HG02642 (cell line): Measurements from ENCODE around the gene VPS39.

Experiments
- ATAC-seq: cut with Tn5 transposase; IDR thresholded peaks from one replicate; pipeline ENCODE4 v1.9.1; 2021; ENCODE audit warnings: mild to moderate bottlenecking; ENCODE audit not compliant: unreplicated experiment, poor library complexity

The VPS39 gene

DNA sequence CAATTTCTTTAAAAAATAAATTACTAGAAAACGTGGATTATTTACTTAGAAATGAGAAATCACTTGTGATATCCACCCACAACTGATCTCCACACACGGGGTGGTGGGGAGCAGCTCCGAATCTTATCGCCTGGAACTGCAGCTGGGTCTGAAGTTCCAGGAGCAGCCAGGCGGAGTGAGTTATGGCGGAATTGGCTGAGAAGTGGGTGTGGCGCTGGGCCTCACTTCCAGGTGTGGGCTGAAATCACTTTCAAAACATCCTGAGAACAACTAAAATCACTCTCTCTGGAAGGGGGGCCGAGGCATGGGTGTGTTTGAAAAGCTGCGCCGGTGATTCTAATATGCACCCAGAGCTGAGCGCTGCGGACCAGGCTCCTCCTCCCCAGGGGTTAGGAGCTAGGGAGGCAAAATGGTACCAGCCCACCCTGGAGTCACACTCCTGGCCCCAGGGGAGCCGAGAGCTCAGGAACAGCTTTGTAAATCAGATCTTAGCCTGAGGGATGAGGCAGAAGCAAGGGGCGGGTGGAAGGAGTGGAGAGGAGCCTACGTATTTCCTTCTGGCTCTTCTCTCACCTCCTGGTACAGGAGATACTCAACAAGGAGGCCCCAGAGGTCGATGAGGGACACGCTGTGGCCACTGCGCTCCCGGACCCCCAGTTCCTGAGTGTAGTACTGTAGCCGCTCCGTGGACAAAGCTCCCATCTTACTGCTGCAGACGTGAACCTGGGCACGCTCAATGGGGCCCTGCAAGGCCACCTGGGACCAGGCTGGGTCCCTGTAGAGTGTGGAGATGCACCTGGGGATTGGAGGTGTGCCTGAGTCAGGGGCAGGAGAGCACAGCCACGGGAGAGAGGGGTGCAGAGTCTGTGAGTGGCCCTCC lies 61.3 kb downstream of the VPS39 start:
- ATAC-seq = no peak

DNA sequence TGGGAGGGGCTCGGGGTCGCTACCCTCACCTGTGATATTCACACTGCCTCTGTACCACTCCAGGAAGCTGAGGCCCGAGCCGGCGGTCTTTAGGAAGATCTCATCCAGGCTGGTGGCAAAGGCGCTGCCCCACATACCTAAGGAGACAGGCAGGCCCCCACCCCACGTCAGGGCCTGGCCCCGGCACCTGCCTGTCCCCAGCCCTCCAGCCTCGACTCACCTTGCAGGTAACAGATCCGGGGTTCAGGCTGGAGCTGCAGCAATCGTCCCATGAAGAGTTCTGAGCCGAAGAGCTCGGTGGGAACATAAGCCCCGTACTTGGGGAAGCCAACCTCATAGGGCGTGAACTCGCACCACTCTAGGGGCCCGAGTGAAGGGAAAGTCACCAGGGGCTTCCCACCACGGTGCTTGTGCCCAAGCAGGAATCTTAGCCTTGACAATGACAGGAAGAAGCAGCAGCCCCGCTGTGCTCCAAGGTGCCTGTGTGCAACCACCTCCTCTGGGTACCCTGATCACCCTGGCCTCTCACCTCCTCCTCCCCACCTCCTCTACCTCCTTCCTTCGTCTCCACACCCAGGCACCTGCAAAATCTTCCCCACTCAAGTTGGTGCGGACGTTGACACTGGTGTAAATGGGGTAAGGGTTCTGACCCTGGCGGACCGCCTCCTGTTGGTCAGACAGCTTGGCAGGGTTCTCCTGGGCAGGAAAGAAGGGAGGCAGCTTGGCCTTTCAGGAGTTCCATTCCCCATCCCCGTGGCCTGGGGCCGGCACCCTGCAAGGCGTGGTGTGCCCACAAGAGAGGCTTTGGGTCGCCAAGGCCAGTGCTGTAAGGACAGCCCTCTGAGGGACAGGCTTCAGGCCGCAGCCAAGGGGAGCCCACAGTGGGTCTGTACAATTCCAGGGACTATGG lies 62.3 kb downstream of the VPS39 start:
- ATAC-seq = no peak

GRCh38 chr15:42144841-42145375 lies 63.2 kb downstream of the VPS39 start:
- ATAC-seq = no peak

DNA sequence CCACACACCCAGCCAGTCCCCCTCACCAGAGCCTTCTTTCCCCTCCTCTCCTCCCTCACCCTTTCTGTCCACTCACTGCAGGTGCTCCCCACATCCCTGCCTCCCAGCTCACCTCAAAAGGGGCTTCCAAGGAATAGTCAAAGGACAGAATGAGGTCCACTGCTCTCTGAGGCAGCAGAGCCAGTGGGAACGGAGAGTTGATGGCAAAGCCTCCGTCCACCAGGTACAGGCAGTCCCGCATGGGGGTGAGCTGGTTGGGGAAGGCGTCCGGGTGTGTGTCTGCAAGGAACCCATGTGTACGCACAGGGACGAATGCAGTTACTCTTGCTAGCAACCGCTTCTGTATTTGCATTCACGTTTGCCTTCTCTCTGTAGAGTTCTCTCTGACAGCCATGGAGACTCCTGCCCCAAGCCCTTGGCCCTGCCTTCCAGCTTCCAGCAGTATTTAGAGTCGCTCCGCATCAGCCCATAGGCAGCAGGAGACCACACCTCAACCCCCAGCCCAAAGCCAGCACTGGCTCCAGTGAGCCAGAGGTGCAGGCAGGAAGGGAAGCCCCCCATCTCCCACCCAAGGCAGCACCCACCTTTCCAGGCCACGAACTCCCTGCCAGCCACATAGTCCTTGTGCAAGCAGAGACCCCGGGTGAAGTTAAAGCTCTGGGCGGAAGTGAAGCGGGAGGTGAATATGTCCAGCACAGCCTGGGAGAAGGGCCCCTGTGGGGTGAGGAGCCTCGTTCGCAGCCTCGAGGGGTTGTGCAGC lies 64.1 kb downstream of the VPS39 start:
- no peak for ATAC-seq

- ATAC-seq = no peak
Measured at GRCh38 chr15:42143356-42143755, 64.7 kb downstream of the VPS39 start.

- no peak for ATAC-seq
Measured at GRCh38 chr15:42141795-42142667, 66.1 kb downstream of the VPS39 start.

- ATAC-seq = no peak
Measured at GRCh38 chr15:42141246-42141645, 66.9 kb downstream of the VPS39 start.

GRCh38 chr15:42140383-42141070 lies 67.6 kb downstream of the VPS39 start:
- ATAC-seq = no peak

DNA sequence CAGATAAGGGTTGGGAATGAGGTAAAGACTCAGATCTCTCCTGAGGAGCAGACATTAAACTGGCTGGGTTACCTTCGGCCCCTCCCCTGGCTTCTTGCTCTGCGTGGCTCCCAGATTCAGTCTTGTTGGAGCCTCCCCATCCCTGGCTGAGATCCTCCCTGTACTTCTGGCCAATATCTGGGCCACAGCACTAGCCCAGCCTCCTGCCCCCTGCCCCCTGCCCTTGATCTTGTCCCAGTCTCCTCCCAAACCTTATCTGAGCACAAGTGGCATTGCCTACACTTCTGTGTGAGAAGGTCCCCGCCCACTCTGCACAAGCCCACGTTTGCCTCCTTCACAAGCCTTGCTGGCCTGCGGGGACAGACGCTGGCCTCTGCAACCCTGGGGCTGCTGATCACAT lies 68.5 kb downstream of the VPS39 start:
- ATAC-seq = no peak

DNA sequence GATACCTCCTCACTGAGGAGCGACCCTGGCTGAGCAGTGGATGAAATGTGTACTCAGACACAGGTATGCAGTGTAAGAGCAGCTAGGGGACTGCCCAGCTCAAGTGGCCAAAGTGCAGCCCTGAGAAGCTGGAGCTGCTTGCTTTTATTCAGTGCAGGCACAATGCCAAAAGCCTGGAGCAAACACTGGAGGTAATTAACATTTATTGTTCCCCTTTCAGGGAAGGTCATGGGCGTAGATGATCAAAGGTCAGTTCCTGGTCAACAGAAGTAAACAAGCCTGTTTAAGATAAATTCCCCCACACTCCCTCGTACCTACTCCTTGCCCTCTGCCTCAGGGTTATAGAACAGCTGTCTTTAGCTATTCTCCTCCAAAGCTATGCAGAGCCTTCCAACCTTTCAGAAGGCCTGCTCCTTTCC lies 69.1 kb downstream of the VPS39 start:
- no peak for ATAC-seq

DNA sequence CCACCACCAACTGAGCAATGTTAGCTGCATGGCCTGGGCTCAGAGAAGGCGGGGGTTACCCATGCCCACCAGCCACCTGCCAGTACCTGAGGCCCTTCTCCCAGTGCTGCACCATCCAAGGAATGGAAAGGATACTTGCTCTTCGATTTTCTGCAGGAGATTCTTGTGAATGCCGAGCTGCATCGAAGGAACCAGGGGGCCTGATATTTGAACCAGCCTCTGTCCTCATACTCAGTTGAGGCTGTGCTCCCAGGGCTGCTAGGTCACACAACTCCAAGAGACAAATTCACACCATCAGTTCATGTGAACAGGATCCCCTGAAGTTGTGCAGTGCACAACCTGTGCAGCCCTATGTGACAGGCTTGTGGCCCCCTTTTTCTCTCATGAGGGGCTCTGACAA lies 69.7 kb downstream of the VPS39 start:
- ATAC-seq = no peak

- no peak for ATAC-seq
Measured at GRCh38 chr15:42137461-42138261, 70.4 kb downstream of the VPS39 start.

DNA sequence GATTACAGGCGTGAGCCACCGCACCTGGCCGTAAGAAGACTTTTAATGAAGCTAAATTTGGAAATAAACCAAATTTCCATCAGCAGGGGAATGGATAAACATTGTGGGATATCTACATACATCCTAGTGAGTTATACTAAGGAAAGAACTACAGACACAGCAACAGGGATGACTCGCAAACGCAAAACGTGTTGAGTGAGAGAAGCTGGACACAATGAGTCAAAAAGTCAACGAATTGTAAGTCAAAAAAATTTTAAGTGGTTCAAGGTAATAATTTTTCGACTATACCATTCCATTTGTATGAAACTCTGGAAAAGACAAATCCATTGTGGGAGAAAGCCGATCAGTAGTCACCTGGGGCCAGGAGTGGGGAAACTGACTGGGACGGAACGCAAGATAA lies 71.6 kb downstream of the VPS39 start:
- no peak for ATAC-seq

GRCh38 chr15:42135351-42135750 lies 72.8 kb downstream of the VPS39 start:
- ATAC-seq = no peak

- no peak for ATAC-seq
Measured at GRCh38 chr15:42134617-42135245, 73.4 kb downstream of the VPS39 start.

DNA sequence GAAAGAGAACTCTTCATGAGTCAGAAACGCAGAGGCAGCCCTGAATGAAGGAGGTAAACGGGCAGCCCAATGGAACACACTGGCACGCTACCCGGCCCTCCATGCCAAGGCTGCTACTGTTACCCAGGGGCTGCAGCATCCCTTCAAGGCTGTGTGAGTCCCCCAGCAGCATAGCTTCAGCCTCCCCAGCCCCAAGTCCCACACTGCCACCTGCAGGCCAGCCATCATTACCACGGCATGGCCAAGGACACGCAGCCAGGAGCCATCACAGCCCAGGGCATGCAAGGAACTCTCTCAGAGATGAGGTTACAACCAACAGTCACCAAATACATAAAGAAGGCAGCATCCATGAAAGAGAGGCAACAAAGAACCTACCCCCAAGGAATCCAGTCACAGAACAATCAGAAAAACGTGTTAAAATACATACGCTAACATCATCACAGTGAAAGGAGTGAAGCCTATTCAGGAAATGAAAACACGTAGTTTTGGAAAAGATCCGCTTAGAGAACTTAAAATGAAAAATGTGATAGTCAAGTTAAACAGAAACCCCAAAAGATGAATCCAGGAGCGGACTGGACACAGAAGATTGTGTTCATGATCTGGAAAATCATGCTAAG lies 74.1 kb downstream of the VPS39 start:
- no peak for ATAC-seq

DNA sequence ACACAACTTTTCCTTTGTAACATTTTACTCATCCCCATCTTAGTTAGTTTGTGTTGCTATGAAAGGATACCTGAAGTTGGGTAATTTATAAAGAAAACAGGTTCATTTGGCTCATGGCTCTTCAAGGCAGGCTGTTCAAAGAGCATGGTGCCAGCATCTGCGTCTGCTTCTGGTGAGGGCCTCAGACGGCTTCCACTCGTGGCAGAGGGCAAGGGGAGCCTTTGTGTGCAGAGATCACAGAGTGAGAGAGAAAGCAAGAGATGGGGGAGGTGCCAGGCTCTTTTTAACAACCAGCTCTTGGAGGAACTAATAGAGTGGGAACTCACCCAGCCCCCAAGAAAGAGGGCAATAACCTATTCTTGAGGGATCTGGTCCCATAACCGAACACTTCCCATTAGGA lies 74.7 kb downstream of the VPS39 start:
- ATAC-seq = no peak
